HG03060 (cell line): Measurements from ENCODE around the gene CDC42BPB.

Experiments
- ATAC-seq: cut with Tn5 transposase; IDR thresholded peaks from one replicate; pipeline ENCODE4 v1.9.1; 2021; ENCODE audit warnings: low read depth, moderate number of reproducible peaks; ENCODE audit not compliant: unreplicated experiment

CDC42BPB gene

GRCh38 chr14:103096387-103096786, 39.0 kb upstream of the CDC42BPB start:
- ATAC-seq: no peak

GRCh38 chr14:103095210-103095778, 37.9 kb upstream of the CDC42BPB start:
- ATAC-seq: no peak

- no peak for ATAC-seq
These were observed 37.3 kb upstream of the CDC42BPB start, which contains the start of gene EXOC3L4 for GRCh38 chr14:103094406-103095209. Gene EXOC3L4 (plus strand): TSS chr14:103094725. CDS start chr14:103100220, 5,495 bp downstream.

- no peak for ATAC-seq
These were observed 36.6 kb upstream of the CDC42BPB start for GRCh38 chr14:103093856-103094405.

GRCh38 chr14:103091883-103092222, 34.5 kb upstream of the CDC42BPB start:
- ATAC-seq: no peak

- ATAC-seq: no peak
These were observed 33.9 kb upstream of the CDC42BPB start for GRCh38 chr14:103091041-103091882.

- no peak for ATAC-seq
These were observed 33.2 kb upstream of the CDC42BPB start for GRCh38 chr14:103090481-103091020.

- no peak for ATAC-seq
These were observed 32.3 kb upstream of the CDC42BPB start for GRCh38 chr14:103089386-103090335.

- no peak for ATAC-seq
These were observed 31.6 kb upstream of the CDC42BPB start for GRCh38 chr14:103088921-103089320.

GRCh38 chr14:103087343-103087835, 30.0 kb upstream of the CDC42BPB start:
- ATAC-seq: no peak

GRCh38 chr14:103086771-103087342, 29.5 kb upstream of the CDC42BPB start:
- no peak for ATAC-seq

- no peak for ATAC-seq
These were observed 28.1 kb upstream of the CDC42BPB start for GRCh38 chr14:103085106-103086091.

GRCh38 chr14:103084021-103084919, 26.9 kb upstream of the CDC42BPB start, which contains the start of gene LBHD2:
Gene LBHD2 (plus strand): TSS chr14:103084210. CDS start chr14:103086013, 1,803 bp downstream.
- no peak for ATAC-seq

GRCh38 chr14:103081951-103082350, 24.6 kb upstream of the CDC42BPB start:
- no peak for ATAC-seq

- no peak for ATAC-seq
These were observed 21.7 kb upstream of the CDC42BPB start for GRCh38 chr14:103078860-103079587.

- ATAC-seq: no peak
These were observed 21.0 kb upstream of the CDC42BPB start for GRCh38 chr14:103078420-103078749.
